ENCODE results near the gene SEC14L5.

- TF ChIP-seq GATA2 (IDR thresholded peaks at IDR 0.05; ENCODE audit: low read depth, low read length), result no peak
- TF ChIP-seq GATA3 (IDR thresholded peaks at IDR 0.05; ENCODE audit: low read depth, low read length), result no peak
Measured at GRCh38 chr16:4914528-4915225, 43.5 kb upstream of the SEC14L5 start.
